ENCODE results near the gene ASB10.

Gene ASB10, protein sequence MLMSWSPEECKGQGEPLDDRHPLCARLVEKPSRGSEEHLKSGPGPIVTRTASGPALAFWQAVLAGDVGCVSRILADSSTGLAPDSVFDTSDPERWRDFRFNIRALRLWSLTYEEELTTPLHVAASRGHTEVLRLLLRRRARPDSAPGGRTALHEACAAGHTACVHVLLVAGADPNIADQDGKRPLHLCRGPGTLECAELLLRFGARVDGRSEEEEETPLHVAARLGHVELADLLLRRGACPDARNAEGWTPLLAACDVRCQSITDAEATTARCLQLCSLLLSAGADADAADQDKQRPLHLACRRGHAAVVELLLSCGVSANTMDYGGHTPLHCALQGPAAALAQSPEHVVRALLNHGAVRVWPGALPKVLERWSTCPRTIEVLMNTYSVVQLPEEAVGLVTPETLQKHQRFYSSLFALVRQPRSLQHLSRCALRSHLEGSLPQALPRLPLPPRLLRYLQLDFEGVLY

DNA sequence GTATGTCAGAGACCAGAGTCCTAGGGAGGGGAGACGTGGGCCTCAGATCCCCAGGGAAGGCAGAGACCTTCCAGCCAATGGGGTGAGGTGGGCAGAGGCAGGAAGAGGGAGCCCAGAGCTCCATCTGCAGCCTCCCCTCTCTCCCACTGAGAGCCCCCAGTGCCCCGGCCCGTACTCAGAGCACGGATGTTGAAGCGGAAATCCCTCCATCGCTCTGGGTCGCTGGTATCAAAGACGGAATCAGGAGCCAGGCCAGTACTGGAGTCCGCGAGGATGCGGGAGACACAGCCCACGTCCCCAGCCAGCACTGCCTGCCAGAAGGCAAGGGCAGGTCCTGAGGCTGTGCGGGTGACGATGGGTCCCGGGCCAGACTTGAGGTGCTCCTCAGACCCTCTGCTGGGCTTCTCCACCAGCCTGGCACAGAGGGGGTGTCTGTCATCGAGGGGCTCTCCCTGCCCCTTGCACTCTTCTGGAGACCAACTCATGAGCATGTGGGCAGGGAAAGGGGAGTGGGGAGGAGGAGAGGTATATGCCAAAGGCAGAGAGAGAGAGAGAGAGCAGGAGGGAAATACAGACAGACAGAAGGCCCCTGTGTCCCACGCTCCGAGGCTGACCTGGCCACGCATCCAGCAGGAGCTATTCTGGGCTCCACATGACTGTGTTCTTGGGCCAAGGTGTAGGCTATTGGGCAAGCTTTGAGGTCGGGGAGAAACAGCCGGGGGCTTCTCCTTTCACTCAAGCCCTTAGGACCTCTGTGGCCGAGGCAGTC, at the start of gene ASB10:
Gene ASB10, minus strand, starts transcription at position 611 of the 769 bp plus-strand sequence. Its CDS starts 120 bp downstream, at position 491.
- no peak for DNase-seq (ENCODE audit: low read depth)

DNA sequence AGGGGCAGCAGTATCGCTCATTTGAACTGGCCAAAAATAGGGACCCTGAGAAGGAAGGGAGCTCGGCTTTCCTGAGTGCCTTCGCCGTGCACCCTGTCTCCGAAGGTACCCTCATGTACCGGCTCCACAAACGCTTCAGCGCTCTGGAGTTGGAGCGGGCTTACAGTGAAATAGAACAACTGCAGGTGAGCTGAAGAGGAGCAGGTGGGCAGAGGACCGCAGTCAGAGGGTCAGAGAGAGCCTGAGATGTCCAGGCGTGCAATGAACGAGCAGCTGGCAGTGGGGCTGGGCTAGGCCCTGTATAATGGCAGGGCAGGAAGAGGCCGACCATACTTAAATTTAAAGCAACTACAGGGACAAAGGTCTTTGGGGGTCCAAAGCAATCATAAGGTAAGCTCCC, 49.4 kb upstream of the ASB10 start:
- DNase-seq (ENCODE audit: low read depth): no peak

DNA sequence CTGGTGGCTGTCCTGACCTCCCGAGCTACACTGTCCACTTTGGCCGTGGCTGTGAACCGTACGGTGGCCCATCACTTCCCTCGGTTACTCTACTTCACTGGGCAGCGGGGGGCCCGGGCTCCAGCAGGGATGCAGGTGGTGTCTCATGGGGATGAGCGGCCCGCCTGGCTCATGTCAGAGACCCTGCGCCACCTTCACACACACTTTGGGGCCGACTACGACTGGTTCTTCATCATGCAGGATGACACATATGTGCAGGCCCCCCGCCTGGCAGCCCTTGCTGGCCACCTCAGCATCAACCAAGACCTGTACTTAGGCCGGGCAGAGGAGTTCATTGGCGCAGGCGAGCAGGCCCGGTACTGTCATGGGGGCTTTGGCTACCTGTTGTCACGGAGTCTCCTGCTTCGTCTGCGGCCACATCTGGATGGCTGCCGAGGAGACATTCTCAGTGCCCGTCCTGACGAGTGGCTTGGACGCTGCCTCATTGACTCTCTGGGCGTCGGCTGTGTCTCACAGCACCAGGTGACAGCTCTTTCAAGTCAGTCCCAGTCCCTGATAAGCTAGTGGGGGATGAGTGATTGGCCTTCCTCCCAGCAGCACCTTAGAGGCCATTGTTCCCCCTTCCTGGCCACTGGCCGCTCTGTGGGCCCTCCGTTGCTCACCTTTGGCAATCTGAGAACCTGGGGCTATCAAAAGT, 48.2 kb upstream of the ASB10 start:
- DNase-seq (ENCODE audit: low read depth): no peak

DNA sequence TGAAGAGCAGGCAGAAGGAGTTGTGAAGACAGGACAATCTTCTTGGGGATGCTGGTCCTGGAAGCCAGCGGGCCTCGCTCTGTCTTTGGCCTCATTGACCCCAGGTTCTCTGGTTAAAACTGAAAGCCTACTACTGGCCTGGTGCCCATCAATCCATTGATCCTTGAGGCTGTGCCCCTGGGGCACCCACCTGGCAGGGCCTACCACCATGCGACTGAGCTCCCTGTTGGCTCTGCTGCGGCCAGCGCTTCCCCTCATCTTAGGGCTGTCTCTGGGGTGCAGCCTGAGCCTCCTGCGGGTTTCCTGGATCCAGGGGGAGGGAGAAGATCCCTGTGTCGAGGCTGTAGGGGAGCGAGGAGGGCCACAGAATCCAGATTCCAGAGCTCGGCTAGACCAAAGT, 46.8 kb upstream of the ASB10 start:
- DNase-seq (ENCODE audit: low read depth): no peak

DNA sequence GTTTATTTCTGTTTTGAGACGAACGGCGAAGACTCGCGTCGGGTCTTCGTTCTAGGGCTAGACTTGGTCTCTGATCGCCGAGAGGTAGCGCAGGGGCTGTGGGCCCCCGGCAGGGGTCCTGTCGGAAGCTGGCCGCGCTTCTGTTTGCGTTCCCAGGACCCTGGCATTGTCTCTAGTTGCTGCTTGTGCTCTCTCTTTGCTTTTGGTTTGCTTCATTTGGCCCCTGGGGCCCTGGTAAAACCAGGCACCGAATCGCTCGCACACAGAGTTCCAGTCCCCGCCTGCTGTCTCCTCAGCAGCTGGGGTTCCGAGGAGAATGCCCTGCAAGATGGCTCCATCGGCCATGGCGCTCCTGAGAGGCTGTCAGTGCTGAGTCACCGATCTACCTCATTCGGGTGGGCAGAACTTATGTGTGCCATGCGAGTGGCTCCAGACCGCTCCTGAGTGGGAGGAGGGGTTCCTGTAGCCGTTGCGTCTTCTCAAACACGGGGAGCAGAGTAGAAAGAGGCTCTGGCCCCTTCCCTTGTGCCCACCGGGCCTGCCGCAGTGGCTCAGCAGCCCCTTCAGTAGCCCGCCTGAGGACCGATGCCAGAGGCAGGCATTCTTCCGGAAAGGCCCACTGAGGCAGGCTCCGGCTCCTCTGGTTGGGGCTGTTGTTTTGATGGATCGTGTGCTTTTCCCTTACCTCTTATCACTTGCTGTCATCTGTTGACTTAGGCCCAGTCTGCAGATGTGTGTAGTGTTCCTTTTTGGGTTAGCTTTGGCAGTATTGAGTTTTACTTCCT, 46.1 kb upstream of the ASB10 start:
- peak; percentile 47 for DNase-seq (ENCODE audit: low read depth)

DNA sequence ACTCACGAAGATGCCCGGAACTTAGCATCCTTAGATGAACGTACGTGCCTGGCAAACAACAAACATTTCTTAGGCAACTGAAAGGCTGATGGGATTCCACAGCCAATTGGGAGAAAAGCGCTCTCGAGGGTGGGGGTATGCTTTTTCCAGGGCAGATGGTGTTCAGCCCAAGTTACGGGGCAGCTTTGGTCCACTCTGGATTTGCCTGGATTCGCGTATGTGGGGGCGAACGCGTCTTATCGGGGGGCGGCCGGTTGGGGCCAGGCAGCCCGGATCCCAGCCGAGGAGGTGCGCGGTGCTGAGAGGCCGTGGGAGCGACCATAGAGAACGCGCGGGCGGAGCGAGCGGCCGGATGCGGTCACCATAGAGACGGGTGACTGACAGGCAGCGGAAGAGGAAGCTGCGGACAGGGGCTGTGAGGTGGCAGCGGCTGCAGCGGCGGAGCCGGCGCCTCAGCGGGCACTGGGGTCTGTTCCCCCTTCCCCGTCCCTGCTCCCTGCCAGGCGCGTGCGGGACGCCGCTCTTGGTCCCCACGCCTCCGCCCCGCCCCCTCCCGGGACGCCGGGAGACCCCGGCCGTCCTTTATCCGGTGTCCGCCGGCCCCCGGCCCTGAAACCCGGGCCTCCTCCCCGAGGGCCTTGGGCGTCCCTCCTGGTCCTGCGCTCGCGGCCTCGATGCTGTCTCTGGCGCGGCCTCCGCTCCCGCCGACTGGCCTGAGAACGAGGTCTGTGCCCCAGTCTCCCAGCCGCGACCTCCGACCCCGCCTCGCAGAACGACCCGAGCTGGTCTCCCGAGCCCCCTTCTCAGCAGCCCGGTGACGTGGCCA, 45.3 kb upstream of the ASB10 start, which contains the start of gene CHPF2:
Gene CHPF2, plus strand, starts transcription at position 393 of the 826 bp plus-strand sequence. CDS start 1,529 bp downstream, outside the sequence.
- DNase-seq (ENCODE audit: low read depth): peak; percentile 50

DNA sequence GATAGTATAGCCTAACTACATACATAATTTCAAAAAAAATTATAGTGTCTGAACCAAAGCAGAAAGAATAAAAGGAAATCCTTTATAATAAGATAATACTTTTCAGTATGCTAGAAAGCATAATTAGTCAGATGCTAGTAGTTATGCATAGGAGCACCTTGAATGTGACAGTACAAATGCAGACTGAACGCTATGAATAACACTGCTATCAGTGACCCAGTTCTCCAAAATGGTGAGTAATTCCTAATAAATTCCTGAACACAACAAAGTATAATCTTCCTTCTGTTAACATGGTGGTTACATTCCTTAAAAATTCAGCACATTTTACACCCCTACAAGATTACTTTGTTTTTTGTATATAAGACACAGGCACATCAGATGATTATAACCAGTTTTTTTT, 44.0 kb upstream of the ASB10 start:
- DNase-seq (ENCODE audit: low read depth): no peak

DNA sequence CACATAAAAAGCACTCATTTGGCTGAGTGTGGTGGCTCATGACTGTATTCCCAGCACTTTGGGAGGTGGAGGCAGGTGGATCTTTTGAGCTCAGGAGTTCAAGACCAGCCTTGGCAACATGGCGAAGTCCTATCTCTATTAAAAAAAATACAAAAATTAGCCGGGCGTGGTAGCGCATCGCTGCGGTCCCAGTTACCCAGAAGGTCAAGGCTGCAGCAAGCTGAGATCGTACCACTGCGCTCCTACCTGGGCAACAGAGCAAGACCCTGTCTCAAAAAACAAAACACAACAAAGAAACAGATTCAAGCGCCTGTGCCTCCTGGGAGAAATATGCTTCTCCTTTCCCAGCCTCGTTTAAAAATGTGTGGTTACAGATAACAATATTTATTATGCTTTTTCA, 42.2 kb upstream of the ASB10 start:
- no peak for DNase-seq (ENCODE audit: low read depth)

DNA sequence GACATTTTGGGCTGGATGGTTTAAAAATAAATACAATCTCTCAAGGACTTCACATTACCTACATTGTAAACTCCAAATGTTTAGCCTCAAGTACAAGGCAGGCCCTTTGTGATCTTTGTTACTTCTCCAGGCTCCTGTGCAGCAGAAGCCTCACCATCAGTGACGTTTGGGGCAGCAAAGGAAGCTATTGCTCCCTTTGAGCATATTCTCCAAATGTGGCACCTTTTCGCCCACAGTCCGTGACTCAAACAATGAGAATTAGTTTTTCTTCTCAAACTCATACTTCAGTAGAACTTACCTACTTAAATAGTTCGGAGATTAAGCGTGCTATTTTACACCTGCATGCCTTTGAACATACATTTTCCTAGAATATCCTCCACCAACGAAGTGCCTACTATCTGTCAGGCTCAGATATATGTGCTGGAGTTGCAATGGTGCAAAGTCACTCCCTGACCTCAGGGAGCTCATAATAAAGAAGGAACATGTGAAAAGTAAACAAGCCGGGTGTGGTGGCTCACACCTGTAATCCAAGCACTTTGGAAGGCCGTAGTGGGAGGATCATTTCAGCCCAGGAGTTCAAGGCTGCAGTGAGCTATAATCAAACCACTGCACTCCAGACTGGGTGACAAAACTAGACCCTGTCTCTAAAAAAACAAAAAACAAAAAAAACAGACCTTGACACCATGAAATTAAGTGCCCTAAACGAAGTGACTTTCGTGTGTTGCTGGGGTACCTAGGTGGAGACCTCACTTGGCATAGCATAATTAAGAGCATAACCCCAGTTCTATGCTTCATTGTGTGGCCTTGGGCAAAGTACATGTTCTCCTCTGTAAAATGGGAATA, 41.2 kb upstream of the ASB10 start:
- DNase-seq (ENCODE audit: low read depth): no peak

DNA sequence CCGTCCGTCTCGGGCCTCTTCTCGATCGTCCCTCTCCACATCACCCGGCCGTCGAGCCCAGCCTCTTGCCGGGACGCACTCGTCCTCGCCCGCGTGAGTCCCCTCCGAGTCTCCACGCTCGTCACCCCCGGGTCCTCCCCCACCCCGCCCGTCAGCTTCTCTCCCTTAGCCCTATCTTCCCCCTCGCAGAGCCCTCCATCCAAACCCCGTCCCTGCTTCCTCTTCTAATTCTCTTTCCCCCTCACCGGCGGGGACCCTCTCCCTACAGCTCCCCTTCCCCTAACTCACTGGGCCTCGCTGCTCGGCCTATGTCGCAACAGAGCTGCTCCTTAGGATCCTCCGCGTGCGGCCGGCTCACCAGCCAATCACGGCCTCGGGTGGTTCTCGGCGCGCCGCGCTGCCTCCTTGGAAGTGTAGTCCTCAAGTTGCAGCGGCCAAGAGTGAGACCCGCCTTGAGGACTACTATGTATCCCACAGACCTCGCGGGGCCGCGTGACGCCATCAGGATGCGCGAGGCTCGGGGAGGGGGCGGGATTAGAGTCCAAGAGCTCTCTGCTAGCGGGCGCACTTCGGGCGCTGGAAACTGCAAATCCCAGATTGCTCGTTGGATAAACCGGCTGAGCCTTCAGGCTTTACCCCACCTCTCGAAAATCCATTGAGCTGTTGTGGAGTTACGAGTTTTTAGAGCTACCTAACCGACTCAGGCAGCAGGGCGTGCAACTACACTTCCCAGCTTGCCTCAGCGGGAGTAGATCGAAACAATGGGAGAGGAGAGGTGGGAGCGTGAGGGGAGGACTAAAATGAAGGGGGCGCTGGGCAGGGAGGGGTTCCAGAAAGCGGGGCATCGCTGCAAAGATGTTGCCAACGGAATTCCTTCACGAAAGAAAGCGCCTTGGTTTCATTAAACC, 40.1 kb upstream of the ASB10 start, which contains the start of gene ABCF2:
Gene ABCF2, minus strand, starts transcription at position 331 of the 908 bp plus-strand sequence. CDS start 747 bp downstream, outside the sequence.
- peak; percentile 94 for DNase-seq (ENCODE audit: low read depth)

DNA sequence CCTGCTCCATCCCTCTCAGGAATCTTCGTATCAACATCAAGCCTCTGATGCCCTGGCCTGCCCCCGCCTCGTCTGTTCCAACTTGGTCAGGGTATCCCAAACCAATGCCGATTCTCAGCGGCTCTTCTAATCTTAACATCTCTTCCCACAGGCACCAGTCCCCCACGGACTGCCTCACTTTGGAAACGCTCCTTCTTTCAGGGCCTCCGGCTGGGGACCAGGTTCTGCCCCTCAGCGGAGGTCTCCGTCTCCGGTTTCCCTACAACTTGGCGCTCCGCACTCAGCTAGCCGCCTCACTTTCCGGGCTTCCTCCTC, 39.5 kb upstream of the ASB10 start:
- no peak for DNase-seq (ENCODE audit: low read depth)

DNA sequence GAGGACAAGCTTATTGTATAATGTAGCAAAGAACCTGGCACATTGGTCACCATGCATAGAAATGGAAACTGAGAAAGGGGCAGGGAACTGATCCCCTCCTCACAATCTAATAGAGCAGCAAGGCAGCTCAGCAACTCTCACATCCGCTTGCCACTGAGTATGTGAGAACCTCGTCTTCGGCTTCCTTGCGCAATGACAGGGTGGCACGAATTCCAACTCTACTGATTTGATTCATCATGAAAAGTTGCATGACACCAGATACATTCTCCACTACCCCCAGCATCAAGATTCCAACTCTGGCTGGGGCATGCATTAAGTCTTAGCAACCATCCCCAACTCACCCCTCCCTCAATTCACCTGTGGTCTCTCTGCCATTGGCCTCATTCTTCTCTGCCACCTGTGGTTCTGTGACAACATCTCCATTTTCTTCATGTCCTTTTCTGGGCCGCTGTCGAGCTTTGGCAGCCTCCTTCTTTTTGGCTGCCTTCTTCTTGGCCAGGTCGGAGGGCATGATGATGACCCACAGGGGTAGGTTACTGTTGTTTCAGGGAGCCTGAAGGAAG, 39.0 kb upstream of the ASB10 start:
- no peak for DNase-seq (ENCODE audit: low read depth)

DNA sequence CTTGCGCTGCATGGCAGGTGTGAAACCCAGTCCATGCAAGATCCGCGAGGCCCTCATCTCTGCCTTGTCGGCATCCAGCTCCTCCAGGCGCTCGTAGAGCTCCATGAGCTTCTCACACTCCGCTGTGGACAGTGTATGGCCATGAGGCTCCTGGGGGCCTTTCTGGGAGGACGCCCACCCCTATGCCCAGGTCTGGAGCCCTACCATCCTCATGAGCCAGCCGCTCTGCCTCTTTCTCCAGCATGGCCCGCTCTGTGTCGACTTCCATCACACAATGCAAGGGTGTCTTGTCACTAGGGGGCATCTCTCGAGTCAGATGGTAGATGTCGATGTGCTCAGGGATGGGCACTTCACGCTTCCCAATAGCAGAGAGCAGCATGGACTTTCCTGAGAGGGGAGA, 36.7 kb upstream of the ASB10 start:
- DNase-seq (ENCODE audit: low read depth): no peak

DNA sequence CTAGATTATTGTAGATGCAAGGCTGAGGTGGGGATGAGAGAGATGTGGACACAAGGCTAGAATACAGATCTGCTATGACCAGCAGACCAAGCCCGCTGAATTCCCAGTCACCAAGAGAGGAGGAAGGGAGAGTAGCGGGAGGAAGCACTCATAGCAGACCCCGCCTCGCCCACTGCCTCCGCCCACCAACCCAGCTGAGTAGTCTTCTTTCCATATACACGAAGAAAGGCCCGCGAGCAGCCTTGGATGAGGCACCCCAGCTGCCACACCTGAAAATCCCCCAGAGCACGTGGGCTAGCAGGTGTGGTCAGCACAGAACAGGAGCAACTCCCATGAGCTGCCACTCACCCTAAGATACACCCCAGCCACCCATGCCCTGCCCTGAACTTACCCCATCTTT, 31.1 kb upstream of the ASB10 start:
- DNase-seq (ENCODE audit: low read depth): no peak

DNA sequence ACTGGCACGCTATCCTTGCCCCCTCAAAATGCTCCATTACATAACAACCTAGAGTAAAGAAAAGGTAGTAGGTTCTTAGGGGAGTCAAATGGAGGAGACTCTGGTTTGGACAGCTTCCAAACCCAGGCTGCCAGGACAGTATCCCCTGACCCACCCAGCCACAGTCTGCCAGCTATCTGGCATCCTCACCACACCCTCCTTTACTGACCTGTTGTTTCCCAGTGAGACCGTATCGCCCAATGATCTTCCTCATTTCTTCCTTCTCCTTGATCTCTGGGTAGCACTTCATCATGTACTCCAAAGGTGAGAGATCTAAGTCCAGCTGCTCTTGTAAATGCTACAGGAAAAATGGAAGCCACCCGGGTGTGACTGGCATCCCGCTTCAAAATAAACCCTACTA, 28.3 kb upstream of the ASB10 start:
- DNase-seq (ENCODE audit: low read depth): no peak

DNA sequence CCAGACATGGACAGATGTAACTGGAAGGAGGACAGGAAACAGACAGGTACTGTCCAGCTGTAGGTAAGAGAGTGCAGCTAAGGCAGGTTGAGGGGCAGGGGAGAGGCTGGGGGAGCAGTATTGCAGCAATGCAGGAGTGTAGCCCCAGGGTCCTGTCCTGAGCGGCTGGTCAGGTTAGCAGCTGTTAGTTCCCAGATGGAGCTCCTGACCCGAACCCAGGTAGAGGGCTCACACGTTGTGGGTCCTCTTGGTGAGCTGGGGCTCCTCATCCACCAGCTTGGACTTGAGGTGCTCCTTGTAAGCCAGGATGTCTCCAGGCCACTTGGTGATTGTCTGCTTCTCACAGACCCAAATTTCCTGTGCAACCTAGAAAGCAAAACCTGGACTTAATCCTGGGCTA, 26.8 kb upstream of the ASB10 start:
- no peak for DNase-seq (ENCODE audit: low read depth)

DNA sequence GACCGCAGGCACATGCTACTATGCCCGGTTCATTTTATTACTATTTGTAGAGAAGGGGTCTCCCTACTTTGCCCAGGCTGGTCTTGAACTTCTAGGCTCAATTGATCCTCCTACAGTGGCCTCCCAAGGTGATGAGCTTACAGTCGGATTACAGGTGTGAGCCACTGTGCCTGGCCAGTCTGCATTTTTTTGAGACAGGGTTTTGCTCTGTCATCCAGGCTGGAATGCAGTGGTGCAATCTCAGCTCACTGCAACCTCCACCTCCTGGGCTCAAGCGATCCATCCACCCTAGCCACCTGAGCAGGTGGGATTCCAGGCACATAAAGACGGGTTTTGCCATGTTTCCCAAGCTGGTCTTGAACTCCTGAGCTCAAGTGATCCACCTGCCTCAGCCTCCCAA, 25.6 kb upstream of the ASB10 start:
- DNase-seq (ENCODE audit: low read depth): no peak

DNA sequence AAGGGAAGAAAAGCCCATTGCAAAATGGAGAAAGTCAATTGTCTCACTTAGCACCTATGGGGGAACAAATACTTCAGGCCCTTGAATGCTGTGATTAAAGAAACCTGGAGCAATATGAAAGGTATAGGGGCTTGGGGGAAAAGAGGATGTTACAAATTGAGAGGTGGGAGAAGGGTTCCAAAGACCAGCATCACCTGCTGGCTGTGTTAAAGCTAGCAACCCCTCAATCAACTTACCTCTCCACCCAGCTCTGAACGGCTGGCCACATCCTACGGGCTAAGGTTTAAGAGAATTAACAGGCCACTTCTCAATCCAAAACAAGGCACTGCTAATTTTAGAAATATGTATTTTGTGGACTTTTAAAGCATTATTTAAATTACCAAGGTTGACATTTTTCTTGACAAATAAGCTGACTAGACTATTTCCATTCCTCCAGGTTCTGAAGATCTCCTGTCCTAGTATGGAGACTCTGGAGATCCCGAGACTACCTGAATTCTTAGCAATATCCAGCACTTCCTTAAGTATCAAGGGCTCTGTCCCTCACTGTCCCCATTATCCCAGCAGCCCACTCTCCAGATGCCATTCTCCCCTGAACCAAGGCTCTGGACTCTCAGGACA, 24.2 kb upstream of the ASB10 start:
- DNase-seq (ENCODE audit: low read depth): no peak

Measured in GM04503 (cell line).